Adrenal gland (tissue), 12 donors: ENCODE results near the gene ZIK1. TPM values are rescaled to one million over a fixed set of nuclear protein-coding genes. Genes with fewer than 3 reads are reported as not detected.

Source experiments
- DNase-seq, 7 donors: peaks; one replicate each; pipeline ENCODE4 v3.0.0-alpha.2; 2019 to 2020
- H3K27ac ChIP-seq, 5 donors: fragments of 200-600 bp; sonication (generic) in 4 of 5; 1 replicate in 3 of 5; 2 replicates in 2 of 5; pipeline versions ENCODE4 v1.5.1 to v1.8.0; 2016 to 2020; ENCODE audit warnings: mild to moderate bottlenecking in 1 of 5
- H3K27me3 ChIP-seq: fragments of 200-600 bp; 2 replicates; pipeline ENCODE4 v1.8.0; 2021
- H3K36me3 ChIP-seq, 2 donors: fragments of 200-600 bp; replicated peaks in 1 of 2; 1 replicate in 1 of 2; 2 replicates in 1 of 2; pipeline versions ENCODE4 v1.5.1 to v1.8.0; 2018 to 2022
- H3K4me1 ChIP-seq, 2 donors: fragments of 200-600 bp; replicated peaks in 1 of 2; 1 replicate in 1 of 2; 2 replicates in 1 of 2; pipeline versions ENCODE4 v1.5.1 to v1.8.0; 2018 to 2021
- H3K4me3 ChIP-seq, 4 donors: fragments of 200-600 bp; sonication (generic) in 3 of 4; one replicate each; pipeline ENCODE4 v1.5.1; 2016 to 2018
- H3K9me3 ChIP-seq, 3 donors: fragments of 200-600 bp; sonication (generic) in 1 of 3; replicated peaks in 1 of 3; 1 replicate in 2 of 3; 2 replicates in 1 of 3; pipeline versions ENCODE4 v1.5.1 to v1.8.0; 2016 to 2021
- POLR2A ChIP-seq, 2 donors: fragments of 450-650 bp; IDR thresholded peaks; one replicate each; pipeline ENCODE4 v1.6.1; 2017; ENCODE audit warnings: antibody characterized with exemption in 2 of 2, mild to moderate bottlenecking in 2 of 2, moderate library complexity in 1 of 2
- WGBS, 4 donors: extraction: QIAGEN DNeasy Blood & Tissue Kit in 2 of 4; methylation state at CpG; one replicate each; pipeline versions ENCODE4 v1.1.5 to v1.1.7; 2013 to 2017; 5-methylcytosine and 5-hydroxymethylcytosine counted together
- intact Hi-C, 2 donors: fragments of 100-400 bp; cut with DNase I; formaldehyde crosslinking; loops; one replicate each; pipeline versions ENCODE4 v1.14.1 to v1.15.0; 2022 to 2023
- polyA plus RNA-seq, 3 donors: library from polyadenylated mRNA; stranded (reverse); fragments of 200-250 nt in 2 of 3; fragments of 350-450 nt in 1 of 3; fragmentation: Illumina TruSeq in 1 of 3; extraction: RNeasy Lipid Tissue Mini Kit (QIAGEN cat#74804) in 1 of 3; gene quantifications; one replicate each; pipeline ENCODE4 v1.2.3, GENCODE V29; 2013 to 2014
- total RNA-seq, 9 donors: library from RNA; depleted of rRNA in 4 of 9; stranded (reverse); fragments of >200 nt in 4 of 9; fragments of 120-200 nt in 1 of 9; fragmentation: NEBNext Ultra II Directional in 1 of 9; extraction: Animal tissue kit (Norgen Biotek cat#: 25700) in 1 of 9; gene quantifications; one replicate each; pipeline versions ENCODE4 v1.1.0 to v1.2.4, GENCODE V29; 2013 to 2023
- TF ChIP-seq, protein P1 (sequence below), 6 experiments: fragments of 450-650 bp in 4 of 6; fragments of 200-600 bp in 2 of 6; sonication (generic) in 1 of 6; IDR thresholded peaks; 1 replicate in 5 of 6; 2 replicates in 1 of 6; pipeline versions ENCODE4 v1.5.1 to v1.8.0; 2016 to 2021; ENCODE audit warnings: antibody characterized with exemption in 6 of 6, mild to moderate bottlenecking in 2 of 6, moderate library complexity in 1 of 6
- donor health status: healthy with polysubstance abuse.
- donor health status: Bipolar disorder and iron deficiency.
- donor health status: DM: yes; HTN: yes; CAD: no.
- donor health status: DM: no; HTN: no; CAD: no.
- donor health status: DM: no; HTN: no; CAD: no.
- donor health status: DM: yes; HTN: yes; CAD: no.

The ZIK1 gene
- total and polyA plus RNA-seq, 12 donors, result 1.5 to 10.5 (median 5.0) TPM

DNA sequence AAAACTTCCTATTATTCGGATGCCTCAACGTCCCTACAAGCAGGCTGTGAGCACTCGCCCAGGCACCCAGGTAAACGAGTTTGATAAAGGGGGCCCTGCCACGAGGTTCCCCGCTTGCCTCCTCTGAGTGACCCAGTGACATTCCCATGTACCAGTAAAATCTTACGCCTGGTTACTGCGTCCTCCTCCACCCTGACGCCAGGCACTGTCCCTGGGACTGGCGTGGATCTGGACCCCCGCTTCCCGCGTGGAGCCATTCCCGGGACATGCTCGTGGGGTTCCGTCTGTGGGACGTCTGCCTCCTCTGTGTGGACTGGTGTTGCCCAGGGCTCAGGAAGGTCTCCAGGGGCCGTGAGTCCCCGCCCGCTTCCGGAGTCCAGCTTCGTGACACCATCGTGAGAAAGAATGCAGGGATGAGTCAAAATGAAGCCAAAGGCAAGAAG lies 23.9 kb upstream of the ZIK1 start:
- 19 to 46% (median 27%) methylated on average over 19 to 23 of the region's 23 CpGs for WGBS, 4 donors
- H3K9me3 ChIP-seq, result peaks cover 0 to 5% (median 0%) of the 10 kb centered on the region in 3 donors
- DNase-seq, result peak in 6 of 7 donors; percentile 4 to 48 (median 32)

DNA sequence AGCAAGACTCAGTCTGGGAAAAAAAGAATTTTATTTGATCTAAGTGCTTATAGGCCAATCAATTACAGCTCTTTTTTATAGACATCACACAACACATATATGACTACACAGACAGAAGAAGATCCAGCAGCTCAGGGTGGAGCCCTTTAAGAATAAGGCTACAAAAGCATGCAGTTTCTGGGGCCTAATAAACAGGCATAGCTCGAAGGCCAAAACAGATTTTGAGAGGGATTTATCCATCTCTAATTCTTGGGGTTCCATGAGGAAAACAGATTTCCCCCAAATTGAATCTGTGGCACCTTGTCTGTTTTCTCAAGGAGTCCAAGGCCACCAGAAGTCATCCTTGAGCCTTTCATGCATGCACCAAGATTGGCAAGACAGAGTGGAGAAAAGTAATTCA lies 20.4 kb upstream of the ZIK1 start:
- no peak overlapping the region for H3K4me3 ChIP-seq
- TF ChIP-seq POLR2A (IDR thresholded peaks at IDR 0.05), result no peak
- TF ChIP-seq, protein P1, sequence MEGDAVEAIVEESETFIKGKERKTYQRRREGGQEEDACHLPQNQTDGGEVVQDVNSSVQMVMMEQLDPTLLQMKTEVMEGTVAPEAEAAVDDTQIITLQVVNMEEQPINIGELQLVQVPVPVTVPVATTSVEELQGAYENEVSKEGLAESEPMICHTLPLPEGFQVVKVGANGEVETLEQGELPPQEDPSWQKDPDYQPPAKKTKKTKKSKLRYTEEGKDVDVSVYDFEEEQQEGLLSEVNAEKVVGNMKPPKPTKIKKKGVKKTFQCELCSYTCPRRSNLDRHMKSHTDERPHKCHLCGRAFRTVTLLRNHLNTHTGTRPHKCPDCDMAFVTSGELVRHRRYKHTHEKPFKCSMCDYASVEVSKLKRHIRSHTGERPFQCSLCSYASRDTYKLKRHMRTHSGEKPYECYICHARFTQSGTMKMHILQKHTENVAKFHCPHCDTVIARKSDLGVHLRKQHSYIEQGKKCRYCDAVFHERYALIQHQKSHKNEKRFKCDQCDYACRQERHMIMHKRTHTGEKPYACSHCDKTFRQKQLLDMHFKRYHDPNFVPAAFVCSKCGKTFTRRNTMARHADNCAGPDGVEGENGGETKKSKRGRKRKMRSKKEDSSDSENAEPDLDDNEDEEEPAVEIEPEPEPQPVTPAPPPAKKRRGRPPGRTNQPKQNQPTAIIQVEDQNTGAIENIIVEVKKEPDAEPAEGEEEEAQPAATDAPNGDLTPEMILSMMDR (IDR thresholded peaks at IDR 0.05), result no peak
- H3K9me3 ChIP-seq, result peaks cover 0 to 34% (median 7%) of the 10 kb centered on the region in 3 donors
- intact Hi-C loops, result no loop called here
- no peaks in the 10 kb centered on the region for H3K27me3 ChIP-seq
- H3K4me1 ChIP-seq, result peaks cover 3 to 7% of the 10 kb centered on the region in 2 donors
- no peak for DNase-seq
- WGBS, 4 donors, result 71 to 76% (median 74%) methylated on average over 1 of the region's 1 CpG
- no peak overlapping the region for H3K27ac ChIP-seq
- H3K36me3 ChIP-seq, result no peaks in the 10 kb centered on the region

More for the DNA sequence above, 23.9 kb upstream of the ZIK1 start:
- H3K27ac ChIP-seq, result peak overlapping the region in 3 of 5 donors; percentile 56 to 60 (median 57)
- peak overlapping the region in 3 of 4 donors; percentile 29 to 96 (median 87) for H3K4me3 ChIP-seq
- H3K36me3 ChIP-seq, result peaks cover 0 to 10% of the 10 kb centered on the region in 2 donors
- intact Hi-C loops, result no loop called here
- TF ChIP-seq POLR2A (IDR thresholded peaks at IDR 0.05), result no peak
- TF ChIP-seq, protein P1 (IDR thresholded peaks at IDR 0.05), result no peak
- no peaks in the 10 kb centered on the region for H3K27me3 ChIP-seq
- peaks cover 4 to 16% of the 10 kb centered on the region in 2 donors for H3K4me1 ChIP-seq

DNA sequence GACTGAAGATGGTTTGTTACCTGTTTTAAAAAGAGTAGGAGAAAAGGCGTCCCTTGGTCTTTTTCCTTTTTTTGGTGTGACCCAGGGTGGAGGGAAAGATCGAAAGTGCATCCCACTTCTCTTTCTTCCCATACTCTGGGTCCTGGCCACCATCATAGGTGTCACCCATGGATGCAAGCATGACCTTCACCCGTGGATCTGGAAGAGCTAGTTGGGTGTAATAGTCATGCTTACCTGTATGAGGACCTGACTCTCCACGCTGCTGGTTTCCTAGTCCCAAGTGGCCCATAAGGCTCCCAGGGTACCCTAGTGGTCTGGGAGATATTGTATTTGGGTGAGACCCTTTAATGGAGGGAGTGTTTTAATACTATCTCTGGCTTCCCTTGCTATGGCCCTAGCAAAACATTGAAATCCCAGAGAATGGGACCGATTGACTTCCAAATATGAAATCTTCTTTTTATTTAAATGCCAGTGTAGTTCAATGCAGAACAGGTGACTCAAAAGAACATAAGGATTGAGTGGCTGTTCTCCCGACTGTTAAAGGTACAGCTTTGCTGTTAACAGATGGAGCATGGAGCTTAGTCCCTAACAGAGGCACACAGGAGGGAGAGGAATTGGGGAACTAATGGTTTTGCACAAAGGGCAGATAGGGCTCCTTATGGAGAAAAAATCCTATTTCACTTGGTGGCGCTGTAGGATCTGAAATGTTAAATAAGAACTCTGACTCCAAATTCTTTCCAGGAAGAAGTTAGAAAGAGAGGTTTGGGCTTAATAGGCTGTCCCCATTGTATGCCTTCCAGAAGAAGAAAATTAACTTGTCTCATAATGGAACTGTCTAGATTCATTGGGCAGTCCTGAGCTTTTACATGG lies 17.3 kb upstream of the ZIK1 start:
- no peak for DNase-seq
- Histone ChIP-seq H3K27ac (no peak overlapping the region), H3K36me3 (no peaks in the 10 kb centered on the region), H3K4me1 (no peaks in the 10 kb centered on the region), H3K9me3 (peaks cover 0 to 63% (median 7%) of the 10 kb centered on the region in 3 donors), H3K27me3 (no peaks in the 10 kb centered on the region), H3K4me3 (no peak overlapping the region)
- WGBS, 4 donors, result 53 to 62% (median 56%) methylated on average over 7 of the region's 7 CpGs
- intact Hi-C loops, result no loop called here
- TF ChIP-seq POLR2A (IDR thresholded peaks at IDR 0.05), result no peak
- TF ChIP-seq, protein P1 (IDR thresholded peaks at IDR 0.05), result no peak

DNA sequence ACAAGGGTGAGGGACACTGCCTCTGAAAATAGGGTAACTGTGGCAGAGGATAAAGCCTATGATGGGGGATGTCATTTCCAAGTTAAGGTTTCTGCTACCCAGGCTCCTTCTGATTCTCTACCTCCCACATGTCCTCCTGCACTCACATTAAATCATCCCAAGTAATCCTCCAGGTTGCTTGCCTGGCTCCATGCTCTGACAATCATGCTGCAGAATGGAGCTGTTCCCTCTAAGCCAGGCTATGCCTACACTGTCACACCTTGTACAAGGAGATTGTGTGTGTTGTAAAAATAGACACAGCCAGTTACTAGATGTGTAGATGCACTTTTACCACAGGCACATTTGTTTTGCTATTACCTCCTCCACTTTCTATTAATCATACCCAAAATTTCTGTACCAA lies 13.2 kb upstream of the ZIK1 start:
- TF ChIP-seq POLR2A (IDR thresholded peaks at IDR 0.05), result no peak
- TF ChIP-seq, protein P1 (IDR thresholded peaks at IDR 0.05), result no peak
- Histone ChIP-seq H3K36me3 (peaks cover 0 to 13% of the 10 kb centered on the region in 2 donors), H3K9me3 (peaks cover 0 to 92% (median 7%) of the 10 kb centered on the region in 3 donors), H3K27me3 (no peaks in the 10 kb centered on the region), H3K4me1 (no peaks in the 10 kb centered on the region), H3K4me3 (no peak overlapping the region), H3K27ac (no peak overlapping the region)
- intact Hi-C loops, result no loop called here
- no peak for DNase-seq
